CD4-positive, CD25-positive, alpha-beta regulatory T cell (primary cell): Measurements from ENCODE around the gene ZNF280A. TPM values are rescaled to one million over a fixed set of nuclear protein-coding genes. Genes with fewer than 3 reads are reported as not detected.

Experiments used
- ATAC-seq, 2 donors: fragments of 150-1000 bp; cut with Tn5 transposase; one replicate each; pipeline ENCODE4 v1.10.0; 2021; ENCODE audit warnings: low read depth in 2 of 2, moderate number of reproducible peaks in 2 of 2, moderate library complexity in 1 of 2
- DNase-seq, 3 donors: peaks; one replicate each; pipeline versions ENCODE4 v3.0.0 to v3.0.0-alpha.2; 2012 to 2022; ENCODE audit warnings: mixed read lengths in 1 of 3
- H3K27ac ChIP-seq: one replicate; pipeline ENCODE4 v1.7.0; 2013; ENCODE audit warnings: mild to moderate bottlenecking, low read length; ENCODE audit not compliant: insufficient read depth, poor library complexity, severe bottlenecking
- H3K27me3 ChIP-seq: one replicate; pipeline ENCODE4 v1.7.0; 2013; ENCODE audit warnings: low read length; ENCODE audit not compliant: control insufficient read depth, insufficient read depth
- H3K36me3 ChIP-seq: one replicate; pipeline ENCODE4 v1.7.0; 2013; ENCODE audit warnings: mild to moderate bottlenecking, low read length, moderate library complexity; ENCODE audit not compliant: control insufficient read depth, insufficient read depth
- H3K4me1 ChIP-seq: 2 replicates; pipeline ENCODE4 v1.7.0; 2013; ENCODE audit warnings: mild to moderate bottlenecking, low read length; ENCODE audit not compliant: insufficient read depth, control insufficient read depth, poor library complexity, severe bottlenecking
- H3K4me3 ChIP-seq: one replicate; pipeline ENCODE4 v1.7.0; 2013; ENCODE audit warnings: low read depth, mild to moderate bottlenecking, low read length, moderate library complexity
- H3K9me3 ChIP-seq, 2 experiments: 1 replicate in 1 of 2; 2 replicates in 1 of 2; pipeline ENCODE4 v1.7.0; 2013; ENCODE audit warnings: low read length in 2 of 2, mild to moderate bottlenecking in 1 of 2, moderate library complexity in 1 of 2; ENCODE audit not compliant: control insufficient read depth in 2 of 2
- H3K27ac Mint-ChIP-seq, 3 donors: one replicate each; pipeline ENCODE4 v1.8.0; 2020 to 2022; ENCODE audit warnings: mild to moderate bottlenecking in 3 of 3, mixed read lengths in 3 of 3, moderate library complexity in 2 of 3
- H3K27me3 Mint-ChIP-seq: one replicate; pipeline ENCODE4 v1.8.0; 2022; ENCODE audit warnings: mild to moderate bottlenecking, mixed read lengths
- H3K36me3 Mint-ChIP-seq: one replicate; pipeline ENCODE4 v1.8.0; 2020; ENCODE audit warnings: mixed read lengths
- H3K4me1 Mint-ChIP-seq, 4 donors: one replicate each; pipeline ENCODE4 v1.8.0; 2020 to 2022; ENCODE audit warnings: mixed read lengths in 4 of 4, mild to moderate bottlenecking in 1 of 4
- H3K4me3 Mint-ChIP-seq, 4 donors: one replicate each; pipeline ENCODE4 v1.8.0; 2020 to 2022; ENCODE audit warnings: mild to moderate bottlenecking in 4 of 4, mixed read lengths in 4 of 4, moderate library complexity in 3 of 4
- H3K9me3 Mint-ChIP-seq, 7 donors: one replicate each; pipeline ENCODE4 v1.8.0; 2020 to 2022; ENCODE audit warnings: mixed read lengths in 7 of 7, mild to moderate bottlenecking in 3 of 7, moderate library complexity in 2 of 7
- polyA plus RNA-seq, 4 donors: library from polyadenylated mRNA; unstranded; fragments of 300-500 nt; fragmentation: Illumina TruSeq; gene quantifications; one replicate each; pipeline ENCODE4 v1.2.3, GENCODE V29; 2021
- total RNA-seq: library from RNA; stranded (reverse); gene quantifications from one replicate; pipeline ENCODE4 v1.2.3, GENCODE V29; 2022

ZNF280A gene
- total and polyA plus RNA-seq, 5 donors from 2014 or later = not detected

DNA sequence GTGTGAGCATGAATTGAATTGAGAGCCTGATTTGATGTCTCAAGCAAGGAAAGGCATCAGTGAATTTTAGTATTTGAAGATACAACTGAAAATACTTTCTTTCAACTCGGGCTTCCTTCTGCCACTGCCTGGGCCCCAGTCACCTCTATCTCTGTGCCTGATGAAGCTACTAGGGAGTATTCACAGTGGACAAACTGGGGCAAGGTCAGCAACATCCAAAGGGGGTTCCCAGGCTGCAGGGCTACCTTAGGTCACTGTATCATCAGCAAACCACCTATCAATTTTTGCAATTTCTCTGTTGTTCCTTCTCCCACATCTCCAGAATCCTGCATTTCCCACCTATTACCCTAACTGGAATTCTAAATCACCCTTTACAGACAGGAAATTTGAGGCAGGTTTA is 28.8 kb upstream of the ZNF280A start:
- H3K36me3 Mint-ChIP-seq = no peaks in the 10 kb centered on the region

DNA sequence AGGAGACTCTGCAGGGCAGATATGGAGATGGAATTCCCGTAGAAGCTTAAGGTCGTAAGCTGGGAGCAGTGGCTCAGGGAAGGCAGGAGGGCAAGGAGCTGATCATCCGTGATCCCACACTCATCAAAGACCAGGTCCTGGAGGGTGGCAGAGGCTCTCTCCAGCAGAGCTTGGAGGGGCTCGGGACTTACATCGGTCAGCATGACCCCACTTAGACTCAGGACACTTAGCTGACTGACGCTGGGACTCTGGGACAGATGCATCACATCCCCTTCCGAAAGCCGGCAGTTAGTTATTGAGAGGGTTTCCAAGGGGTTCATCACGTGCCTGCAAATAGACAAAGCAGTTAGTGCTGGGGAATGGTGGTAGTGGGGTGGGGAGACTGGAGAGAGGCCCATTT is 28.2 kb upstream of the ZNF280A start:
- Histone ChIP-seq H3K36me3 (no peaks in the 10 kb centered on the region), H3K27ac (no peak overlapping the region), H3K27me3 (no peaks in the 10 kb centered on the region), H3K9me3 (no peaks in the 10 kb centered on the region), H3K4me3 (no peak overlapping the region), H3K4me1 (no peaks in the 10 kb centered on the region)
- no peaks in the 10 kb centered on the region for H3K9me3 Mint-ChIP-seq
- no peaks in the 10 kb centered on the region for H3K4me1 Mint-ChIP-seq
- H3K27me3 Mint-ChIP-seq = peaks cover 5% of the 10 kb centered on the region
- H3K36me3 Mint-ChIP-seq = no peaks in the 10 kb centered on the region
- H3K4me3 Mint-ChIP-seq = no peak overlapping the region
- no peak overlapping the region for H3K27ac Mint-ChIP-seq
- no peak for DNase-seq
- ATAC-seq = no peak

More for the DNA sequence above, 28.8 kb upstream of the ZNF280A start:
- Histone ChIP-seq H3K27ac (no peak overlapping the region), H3K9me3 (no peaks in the 10 kb centered on the region), H3K36me3 (no peaks in the 10 kb centered on the region), H3K4me1 (no peaks in the 10 kb centered on the region), H3K27me3 (no peaks in the 10 kb centered on the region), H3K4me3 (no peak overlapping the region)
- Mint-ChIP-seq H3K4me3 (no peak overlapping the region), H3K9me3 (no peaks in the 10 kb centered on the region), H3K27me3 (peaks cover 5% of the 10 kb centered on the region), H3K27ac (no peak overlapping the region), H3K4me1 (no peaks in the 10 kb centered on the region)
- ATAC-seq (no peak), DNase-seq (no peak)

DNA sequence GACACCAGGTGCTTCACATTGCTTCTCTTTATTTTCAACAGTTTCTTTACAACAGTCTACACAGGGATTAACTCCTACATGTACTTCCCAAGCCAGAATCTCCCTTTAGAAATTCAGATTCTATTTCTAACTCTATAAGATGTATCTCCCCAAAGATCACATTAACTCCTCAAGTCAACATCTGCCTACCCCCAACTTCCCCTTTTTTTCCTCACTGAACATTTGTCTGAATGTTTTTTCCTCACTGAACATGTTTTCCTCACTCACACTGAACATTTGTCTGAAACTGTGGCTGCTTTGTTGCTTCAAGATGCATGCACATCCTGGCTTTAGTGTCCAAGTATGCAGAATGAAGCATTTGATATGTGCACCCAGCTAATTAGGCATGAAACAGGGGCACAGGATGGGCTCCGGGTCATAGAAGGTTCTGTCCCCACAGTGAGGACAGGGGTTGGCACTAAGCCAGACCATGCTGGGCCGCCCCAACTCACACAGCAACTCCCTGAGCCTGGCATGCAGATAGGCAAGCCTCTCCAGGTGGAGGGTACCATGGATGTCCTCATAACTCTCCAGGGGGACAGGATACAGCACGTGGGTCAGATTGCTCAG is 27.7 kb upstream of the ZNF280A start:
- no peaks in the 10 kb centered on the region for H3K4me1 ChIP-seq
- H3K9me3 ChIP-seq = no peaks in the 10 kb centered on the region
- no peaks in the 10 kb centered on the region for H3K36me3 Mint-ChIP-seq
- H3K4me1 Mint-ChIP-seq = no peaks in the 10 kb centered on the region
- H3K27ac Mint-ChIP-seq = no peak overlapping the region
- no peak overlapping the region for H3K4me3 Mint-ChIP-seq
- DNase-seq (no peak), ATAC-seq (no peak)
- no peak overlapping the region for H3K27ac ChIP-seq
- no peaks in the 10 kb centered on the region for H3K36me3 ChIP-seq
- H3K27me3 ChIP-seq = no peaks in the 10 kb centered on the region
- no peak overlapping the region for H3K4me3 ChIP-seq
- no peaks in the 10 kb centered on the region for H3K9me3 Mint-ChIP-seq
- peaks cover 4% of the 10 kb centered on the region for H3K27me3 Mint-ChIP-seq

DNA sequence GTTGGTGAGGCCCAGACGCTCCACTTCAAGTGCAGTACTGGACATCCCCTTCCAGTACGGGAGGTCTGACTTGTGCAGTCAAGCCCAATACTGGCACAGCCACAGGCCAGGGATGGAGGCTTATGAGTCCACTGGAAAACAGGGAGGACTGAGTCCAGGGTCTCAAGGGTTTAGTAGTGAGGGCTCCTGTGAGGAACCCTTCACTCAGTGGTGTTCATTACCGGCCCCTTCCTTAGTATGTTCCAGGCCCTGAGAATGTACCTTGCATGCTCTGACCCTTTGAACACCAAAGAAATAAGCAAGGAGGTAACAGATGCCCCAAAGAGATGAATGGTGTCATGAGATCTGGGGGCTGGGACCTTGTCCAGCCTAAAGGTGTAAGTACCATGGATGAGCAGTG is 27.2 kb upstream of the ZNF280A start:
- no peaks in the 10 kb centered on the region for H3K36me3 Mint-ChIP-seq
- DNase-seq = no peak
- ATAC-seq = no peak
- H3K27me3 ChIP-seq = no peaks in the 10 kb centered on the region
- no peaks in the 10 kb centered on the region for H3K9me3 Mint-ChIP-seq
- no peak overlapping the region for H3K27ac ChIP-seq
- H3K27me3 Mint-ChIP-seq = no peaks in the 10 kb centered on the region
- H3K4me3 Mint-ChIP-seq = no peak overlapping the region
- no peaks in the 10 kb centered on the region for H3K36me3 ChIP-seq
- no peak overlapping the region for H3K4me3 ChIP-seq
- H3K27ac Mint-ChIP-seq = no peak overlapping the region
- no peaks in the 10 kb centered on the region for H3K4me1 ChIP-seq
- no peaks in the 10 kb centered on the region for H3K9me3 ChIP-seq
- no peaks in the 10 kb centered on the region for H3K4me1 Mint-ChIP-seq

DNA sequence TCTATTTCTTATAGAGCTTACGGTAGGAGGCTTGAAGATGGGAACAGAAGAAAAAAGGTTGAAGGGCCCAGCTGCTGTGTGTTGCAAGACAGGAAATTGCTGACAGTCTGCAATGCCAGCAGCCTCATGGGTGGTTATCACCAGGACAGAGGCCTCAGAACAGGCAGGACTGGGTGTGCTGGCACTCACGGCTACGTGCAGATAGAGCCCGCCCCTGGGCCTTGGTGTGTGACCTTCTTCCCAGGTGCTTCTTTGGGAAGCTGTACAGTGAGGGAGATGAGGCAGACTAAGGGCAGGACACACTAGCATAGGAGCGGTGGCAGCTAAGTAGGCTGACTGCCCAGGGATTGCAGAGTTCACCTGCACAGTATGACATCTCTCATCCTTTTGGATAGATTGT is 26.4 kb upstream of the ZNF280A start:
- ATAC-seq (no peak), DNase-seq (no peak)
- no peaks in the 10 kb centered on the region for H3K36me3 Mint-ChIP-seq
- Histone ChIP-seq H3K36me3 (no peaks in the 10 kb centered on the region), H3K4me1 (no peaks in the 10 kb centered on the region), H3K4me3 (no peak overlapping the region), H3K27ac (no peak overlapping the region), H3K9me3 (no peaks in the 10 kb centered on the region), H3K27me3 (no peaks in the 10 kb centered on the region)
- no peaks in the 10 kb centered on the region for H3K9me3 Mint-ChIP-seq
- no peak overlapping the region for H3K4me3 Mint-ChIP-seq
- no peak overlapping the region for H3K27ac Mint-ChIP-seq
- no peaks in the 10 kb centered on the region for H3K27me3 Mint-ChIP-seq
- H3K4me1 Mint-ChIP-seq = no peaks in the 10 kb centered on the region

DNA sequence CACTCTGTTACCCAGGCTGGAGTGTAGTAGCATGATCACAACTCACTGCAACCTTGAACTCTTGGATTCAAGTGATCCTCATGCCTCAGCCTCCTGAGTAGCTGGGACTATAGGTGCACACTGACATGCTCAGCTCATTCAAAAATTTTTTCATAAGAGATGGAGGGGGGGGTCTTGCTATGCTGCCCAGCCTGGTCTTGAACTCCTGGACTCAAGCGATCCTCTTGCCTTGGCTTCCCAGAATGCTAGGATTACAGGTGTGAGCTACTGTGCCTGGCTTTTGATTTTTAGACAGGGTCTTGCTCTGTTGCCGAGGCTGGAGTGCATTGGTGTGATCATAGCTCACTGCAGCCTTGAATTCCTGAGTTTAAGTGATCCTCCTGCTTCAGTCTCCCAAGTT is 25.0 kb upstream of the ZNF280A start:
- Mint-ChIP-seq H3K4me1 (no peaks in the 10 kb centered on the region), H3K4me3 (no peak overlapping the region), H3K9me3 (peaks cover 0 to 2% (median 0%) of the 10 kb centered on the region in 7 donors), H3K36me3 (no peaks in the 10 kb centered on the region), H3K27me3 (peaks cover 1% of the 10 kb centered on the region), H3K27ac (no peak overlapping the region)
- H3K36me3 ChIP-seq = no peaks in the 10 kb centered on the region
- H3K27ac ChIP-seq = no peak overlapping the region
- no peaks in the 10 kb centered on the region for H3K9me3 ChIP-seq
- no peaks in the 10 kb centered on the region for H3K27me3 ChIP-seq
- ATAC-seq = no peak
- no peak overlapping the region for H3K4me3 ChIP-seq
- DNase-seq = no peak
- H3K4me1 ChIP-seq = no peaks in the 10 kb centered on the region

DNA sequence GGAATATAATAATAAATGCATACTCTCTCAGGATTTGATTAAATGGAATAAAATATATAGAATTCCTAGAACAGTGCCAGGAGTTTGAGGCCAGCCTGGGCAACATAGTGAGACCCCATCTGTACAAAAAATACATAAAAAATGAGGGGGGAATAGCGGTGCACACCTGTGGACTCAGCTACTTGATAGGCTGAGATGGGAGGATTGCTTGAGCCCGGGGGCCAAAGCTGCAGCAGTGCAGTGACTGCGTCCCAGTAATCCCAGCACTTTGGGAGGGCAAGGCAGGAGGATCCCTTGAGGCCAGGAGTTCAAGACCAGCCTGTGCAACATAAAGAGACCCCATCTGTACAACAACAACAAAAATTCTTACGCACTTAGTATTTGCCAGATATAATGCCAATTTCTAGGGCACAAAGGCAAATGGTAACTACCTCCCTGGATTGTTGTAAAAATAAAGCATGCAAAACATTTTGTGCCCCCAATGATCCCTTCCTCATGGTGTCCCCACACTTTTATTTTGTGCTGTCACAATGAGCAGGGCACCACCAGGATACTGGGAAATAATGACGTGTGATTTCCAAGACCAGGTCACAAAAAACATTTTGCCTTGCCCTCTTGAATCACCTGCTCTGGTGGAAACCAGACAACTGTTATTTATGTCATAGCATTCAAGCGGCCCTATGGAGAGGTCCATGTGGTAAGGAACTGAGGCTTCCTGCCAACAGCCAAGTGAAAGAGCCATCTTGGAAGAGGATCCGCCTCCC is 18.3 kb upstream of the ZNF280A start:
- H3K9me3 Mint-ChIP-seq = peaks cover 0 to 2% (median 0%) of the 10 kb centered on the region in 7 donors
- no peaks in the 10 kb centered on the region for H3K36me3 ChIP-seq
- ATAC-seq (no peak), DNase-seq (no peak)
- no peak overlapping the region for H3K27ac ChIP-seq
- no peak overlapping the region for H3K4me3 ChIP-seq
- H3K27me3 Mint-ChIP-seq = peaks cover 19% of the 10 kb centered on the region
- H3K4me3 Mint-ChIP-seq = no peak overlapping the region
- no peak overlapping the region for H3K27ac Mint-ChIP-seq
- H3K36me3 Mint-ChIP-seq = no peaks in the 10 kb centered on the region
- H3K4me1 Mint-ChIP-seq = no peaks in the 10 kb centered on the region
- no peaks in the 10 kb centered on the region for H3K9me3 ChIP-seq
- no peaks in the 10 kb centered on the region for H3K27me3 ChIP-seq
- H3K4me1 ChIP-seq = no peaks in the 10 kb centered on the region

DNA sequence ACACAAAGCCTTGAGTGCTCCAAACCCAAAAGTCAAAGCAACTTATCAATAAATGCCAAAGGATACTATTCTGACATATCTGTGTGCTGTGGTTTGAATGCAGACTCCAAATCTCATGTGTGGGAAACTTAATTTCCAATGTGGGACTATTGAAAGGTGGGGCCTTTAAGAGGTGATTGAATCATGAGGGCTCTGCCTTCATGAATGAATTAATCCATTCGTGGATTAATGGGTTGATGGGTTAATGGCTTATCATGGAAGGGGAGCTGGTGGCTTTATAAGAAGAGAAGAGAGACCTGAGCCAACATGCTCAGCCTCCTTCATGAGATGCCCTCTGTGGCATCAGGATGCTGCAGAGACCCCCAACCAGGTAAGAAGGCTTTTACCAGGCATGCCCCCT is 16.8 kb upstream of the ZNF280A start:
- peaks cover 19% of the 10 kb centered on the region for H3K27me3 Mint-ChIP-seq
- Histone ChIP-seq H3K36me3 (no peaks in the 10 kb centered on the region), H3K9me3 (no peaks in the 10 kb centered on the region), H3K4me1 (no peaks in the 10 kb centered on the region), H3K27ac (no peak overlapping the region), H3K27me3 (no peaks in the 10 kb centered on the region), H3K4me3 (no peak overlapping the region)
- H3K27ac Mint-ChIP-seq = no peak overlapping the region
- no peaks in the 10 kb centered on the region for H3K36me3 Mint-ChIP-seq
- peaks cover 0 to 2% (median 0%) of the 10 kb centered on the region in 7 donors for H3K9me3 Mint-ChIP-seq
- H3K4me3 Mint-ChIP-seq = no peak overlapping the region
- ATAC-seq (no peak), DNase-seq (no peak)
- no peaks in the 10 kb centered on the region for H3K4me1 Mint-ChIP-seq
